ENCODE data around the gene MED1.
"Not testable (repeated sequence)": the region's sequence is repeated elsewhere in the genome, so short reads cannot be mapped to it uniquely, and the experiment has no call there.

MED1 gene

DNA sequence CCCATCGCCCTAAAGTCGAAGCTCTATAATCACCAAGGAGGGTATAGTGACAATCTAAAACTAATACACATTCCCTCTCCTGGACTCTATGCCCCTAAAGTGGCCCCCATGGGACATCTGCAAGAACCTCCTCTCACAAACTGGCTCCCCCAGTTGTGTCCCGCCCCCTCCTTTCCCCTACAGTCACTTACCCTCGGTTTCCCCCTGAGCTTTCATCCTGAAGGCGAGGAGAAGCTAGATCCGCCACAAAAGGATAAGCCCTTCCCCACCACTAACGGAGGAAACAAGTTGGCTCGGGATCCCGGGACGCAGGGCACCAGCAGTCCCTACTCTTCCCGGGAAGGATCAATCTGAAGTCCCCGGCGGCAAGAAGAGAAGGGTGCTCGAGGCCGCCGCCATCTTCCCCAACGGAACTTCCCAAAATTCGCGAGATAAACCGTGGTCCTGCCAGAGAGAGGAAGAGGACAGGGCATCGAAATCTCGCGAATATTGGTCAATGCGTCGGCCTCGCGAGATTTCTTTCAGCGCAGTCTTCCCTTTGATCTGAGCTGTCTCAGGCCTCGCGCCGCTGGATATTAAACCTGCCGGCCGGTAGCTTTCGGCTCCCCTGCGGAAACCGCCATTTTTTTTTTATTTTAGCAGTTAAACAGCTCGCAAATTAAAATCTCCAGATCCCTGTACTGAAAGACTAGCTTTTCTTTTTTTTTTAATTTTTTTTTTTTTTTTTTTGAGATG lies at the start of gene MED1:
MED1 (minus strand) TSS at position 417 of the 735 bp plus-strand sequence; CDS start at position 216, 201 bp downstream.
- peak; percentile 51 to 85 (median 76) for DNase-seq (ENCODE audit: low read depth in 2 of 3, low spot score in 2 of 3)

DNA sequence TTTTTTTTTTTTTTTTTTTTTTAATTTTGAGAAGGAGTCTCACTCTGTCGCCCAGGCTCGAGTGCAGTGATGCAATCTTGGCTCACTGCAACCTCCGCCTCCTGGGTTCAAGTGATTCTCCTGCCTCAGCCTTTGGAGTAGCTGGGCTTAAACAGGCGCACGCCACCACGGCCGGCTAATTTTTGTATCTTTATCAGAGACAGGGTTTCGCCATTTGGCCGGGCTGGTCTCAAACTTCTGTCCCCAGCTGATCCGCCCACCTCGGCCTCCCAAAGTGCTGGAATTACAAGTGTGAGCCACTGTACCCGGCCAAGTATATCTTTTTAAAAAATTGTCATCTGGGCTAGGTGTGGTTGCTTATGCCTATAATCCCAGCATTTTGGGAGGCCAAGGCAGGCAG lies 45.9 kb upstream of the MED1 start:
- DNase-seq (ENCODE audit: low read depth in 2 of 3, low spot score in 2 of 3), result not testable (repeated sequence)

- DNase-seq (ENCODE audit: low read depth in 2 of 3, low spot score in 2 of 3), result no peak
Measured at GRCh38 chr17:39487946-39488345, 36.9 kb upstream of the MED1 start.

DNA sequence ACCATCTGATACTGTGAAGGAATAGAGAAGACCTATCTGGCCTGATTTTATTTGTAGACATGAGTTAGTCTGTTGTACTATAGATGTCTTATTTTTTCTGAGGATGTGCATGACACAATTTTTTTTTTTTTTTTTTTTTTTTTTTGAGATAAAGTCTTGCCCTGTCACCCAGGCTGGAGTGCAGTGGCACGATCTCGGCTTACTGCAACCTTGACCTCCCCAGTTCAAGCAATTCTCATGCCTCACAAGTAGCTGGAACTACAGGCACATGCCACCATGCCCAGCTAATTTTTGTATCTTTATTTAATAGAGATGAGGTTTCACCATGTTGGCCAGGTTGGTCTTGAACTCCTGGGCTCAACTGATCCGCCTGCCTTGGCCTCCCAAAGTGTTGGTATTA lies 36.4 kb upstream of the MED1 start:
- not testable (repeated sequence) for DNase-seq (ENCODE audit: low read depth in 2 of 3, low spot score in 2 of 3)

DNA sequence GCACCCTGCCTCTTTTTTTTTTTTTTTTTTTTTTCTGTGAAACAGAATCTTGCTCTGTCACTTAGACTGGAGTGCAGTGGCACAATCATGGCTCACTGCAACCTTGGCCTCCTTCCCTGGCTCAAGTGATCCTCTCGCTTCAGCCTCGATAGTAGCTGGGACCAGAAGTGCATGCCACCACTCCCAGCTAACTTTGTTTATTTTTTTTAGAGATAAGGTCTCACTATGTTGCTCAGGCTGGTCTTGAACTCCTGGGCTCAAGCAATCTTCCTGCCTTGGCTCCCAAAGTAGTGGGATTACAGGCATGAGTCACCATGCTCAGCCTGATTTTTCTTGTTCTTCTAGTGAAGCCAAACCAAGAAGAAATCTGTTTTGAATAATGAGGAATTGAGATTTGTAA lies 35.2 kb upstream of the MED1 start:
- DNase-seq (ENCODE audit: low read depth in 2 of 3, low spot score in 2 of 3), result no peak

DNA sequence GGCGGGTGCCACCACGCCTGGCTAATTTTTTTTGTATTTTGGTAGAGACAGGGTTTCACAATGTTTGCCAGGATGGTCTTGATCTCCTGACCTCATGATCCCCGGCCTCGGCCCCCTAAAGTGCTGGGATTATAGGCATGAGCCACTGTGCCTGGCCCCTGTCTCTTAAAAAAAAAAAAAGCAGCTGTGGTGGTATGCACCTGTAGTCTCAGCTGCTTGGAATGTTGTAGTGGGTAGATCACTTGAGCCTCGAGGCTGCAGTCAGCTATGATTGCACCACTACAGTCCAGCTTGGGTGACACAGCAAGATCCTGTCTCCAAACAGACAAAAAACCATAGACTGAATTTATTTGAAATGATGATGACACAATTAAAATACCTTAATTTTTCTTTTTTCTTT lies 34.5 kb upstream of the MED1 start:
- no peak for DNase-seq (ENCODE audit: low read depth in 2 of 3, low spot score in 2 of 3)

GRCh38 chr17:39484178-39484577 lies 33.1 kb upstream of the MED1 start:
- no peak for DNase-seq (ENCODE audit: low read depth in 2 of 3, low spot score in 2 of 3)

DNA sequence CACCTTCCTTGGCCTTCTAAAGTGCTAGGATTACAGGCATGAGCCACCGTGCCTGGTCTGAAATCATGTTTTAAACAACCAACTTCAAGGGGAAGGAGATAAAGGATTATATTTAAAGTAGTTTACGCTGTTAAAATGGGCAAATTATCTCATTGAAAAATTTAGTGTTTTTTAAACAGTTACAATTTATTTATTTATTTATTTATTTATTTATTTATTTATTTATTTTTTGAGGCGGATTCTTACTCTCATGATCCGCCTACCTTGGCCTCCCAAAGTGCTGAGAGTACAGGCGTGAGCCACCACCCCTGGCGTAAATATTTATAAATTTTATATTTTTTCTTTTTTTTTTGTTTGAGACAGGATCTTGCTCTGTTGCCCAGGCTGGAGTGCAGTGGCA lies 32.4 kb upstream of the MED1 start:
- DNase-seq (ENCODE audit: low read depth in 2 of 3, low spot score in 2 of 3), result no peak

DNA sequence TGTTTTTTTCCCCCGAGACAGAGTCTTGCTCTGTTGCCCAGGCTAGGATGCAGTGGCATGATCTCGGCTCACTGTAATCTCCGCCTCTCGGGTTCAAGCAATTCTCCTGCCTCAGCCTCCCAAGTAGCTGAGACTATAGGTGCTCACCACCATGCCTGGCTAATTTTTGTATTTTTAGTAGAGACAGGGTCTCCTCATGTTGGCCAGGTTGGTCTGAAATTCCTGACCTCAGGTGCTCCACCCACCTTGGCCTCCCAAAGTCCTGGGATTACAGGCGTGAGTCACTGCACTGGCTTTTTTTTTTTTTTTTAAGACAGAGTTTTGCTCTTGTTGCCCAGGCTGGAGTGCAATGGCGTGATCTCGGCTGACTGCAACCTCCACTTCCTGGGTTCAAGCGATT lies 28.6 kb upstream of the MED1 start:
- not testable (repeated sequence) for DNase-seq (ENCODE audit: low read depth in 2 of 3, low spot score in 2 of 3)

- no peak for DNase-seq (ENCODE audit: low read depth in 2 of 3, low spot score in 2 of 3)
Measured at GRCh38 chr17:39473310-39473709, 22.2 kb upstream of the MED1 start.

DNA sequence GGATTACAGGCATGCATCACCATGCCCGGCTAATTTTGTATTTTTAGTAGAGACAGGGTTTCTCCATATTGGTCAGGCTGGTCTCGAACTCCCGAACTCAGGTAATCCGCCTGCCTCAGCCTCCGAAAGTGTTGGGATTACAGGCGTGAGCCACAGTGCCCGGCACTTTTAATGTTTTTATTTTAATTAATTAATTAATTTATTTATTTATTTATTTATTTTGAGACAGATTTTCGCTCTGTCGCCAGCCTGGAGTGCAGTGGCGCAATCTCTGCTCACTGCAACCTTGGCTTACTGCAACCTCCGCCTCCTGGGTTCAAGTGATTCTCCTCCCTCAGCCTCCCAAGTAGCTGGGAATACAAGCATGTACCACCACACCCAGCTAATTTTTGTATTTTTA lies 17.5 kb upstream of the MED1 start:
- DNase-seq (ENCODE audit: low read depth in 2 of 3, low spot score in 2 of 3), result not testable (repeated sequence)

DNA sequence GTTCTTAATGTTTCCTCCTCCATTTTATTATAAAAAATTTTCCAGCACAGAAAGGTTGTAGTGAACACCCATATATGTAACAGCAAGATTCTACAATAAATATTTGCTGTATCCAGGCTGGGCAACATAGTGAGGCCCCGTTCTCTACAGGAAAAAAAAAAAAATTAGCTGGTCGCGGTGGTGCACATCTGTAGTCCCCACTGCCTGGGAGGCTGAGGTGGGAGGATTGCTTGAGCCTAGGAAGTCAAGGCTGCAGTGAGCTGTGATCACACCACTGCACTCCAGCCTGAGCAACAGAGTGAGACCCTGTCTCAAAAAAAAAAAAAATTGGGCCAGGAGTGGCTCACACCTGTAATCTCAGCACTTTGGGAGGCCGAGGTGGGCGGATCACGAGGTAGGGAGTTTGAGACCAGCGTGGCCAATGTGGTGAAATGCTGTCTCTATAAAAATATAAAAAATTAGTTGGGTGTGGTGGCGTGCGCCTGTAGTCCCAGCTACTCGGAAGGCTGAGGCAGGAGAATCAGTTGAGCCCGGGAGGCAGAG lies 13.6 kb upstream of the MED1 start:
- DNase-seq (ENCODE audit: low read depth in 2 of 3, low spot score in 2 of 3), result not testable (repeated sequence)

- DNase-seq (ENCODE audit: low read depth in 2 of 3, low spot score in 2 of 3), result no peak
Measured at GRCh38 chr17:39462631-39463375, 11.7 kb upstream of the MED1 start.

- no peak for DNase-seq (ENCODE audit: low read depth in 2 of 3, low spot score in 2 of 3)
Measured at GRCh38 chr17:39461926-39462569, 11.0 kb upstream of the MED1 start.

- DNase-seq (ENCODE audit: low read depth in 2 of 3, low spot score in 2 of 3), result peak; percentile 84 to 88 (median 85)
Measured at GRCh38 chr17:39461113-39461925, 10.3 kb upstream of the MED1 start, which contains the start of gene CDK12. CDK12 (plus strand) TSS chr17:39461486; CDS start chr17:39462072, 586 bp downstream.

DNA sequence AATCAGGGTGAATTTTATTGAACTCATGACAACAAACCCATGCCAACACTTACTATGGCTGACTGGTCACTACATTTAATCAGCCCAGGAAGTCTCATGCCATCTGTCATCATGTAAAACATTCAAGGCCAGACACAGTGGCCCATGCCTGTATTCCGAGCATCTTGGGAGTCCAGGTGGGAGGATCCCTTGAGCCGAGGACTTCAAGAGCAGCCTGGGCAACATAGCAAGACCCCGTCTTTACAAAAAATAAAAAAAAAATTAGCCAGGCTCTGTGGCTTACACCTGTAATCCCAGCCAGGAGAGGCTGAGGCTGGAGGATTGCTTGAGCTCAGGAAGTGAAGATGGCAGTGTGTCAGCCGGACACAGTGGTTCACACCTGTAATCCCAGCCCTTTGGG lies 4.9 kb upstream of the MED1 start:
- DNase-seq (ENCODE audit: low read depth in 2 of 3, low spot score in 2 of 3), result no peak

GRCh38 chr17:39450051-39450450 lies 1.0 kb downstream of the MED1 start:
- no peak for DNase-seq (ENCODE audit: low read depth in 2 of 3, low spot score in 2 of 3)

DNA sequence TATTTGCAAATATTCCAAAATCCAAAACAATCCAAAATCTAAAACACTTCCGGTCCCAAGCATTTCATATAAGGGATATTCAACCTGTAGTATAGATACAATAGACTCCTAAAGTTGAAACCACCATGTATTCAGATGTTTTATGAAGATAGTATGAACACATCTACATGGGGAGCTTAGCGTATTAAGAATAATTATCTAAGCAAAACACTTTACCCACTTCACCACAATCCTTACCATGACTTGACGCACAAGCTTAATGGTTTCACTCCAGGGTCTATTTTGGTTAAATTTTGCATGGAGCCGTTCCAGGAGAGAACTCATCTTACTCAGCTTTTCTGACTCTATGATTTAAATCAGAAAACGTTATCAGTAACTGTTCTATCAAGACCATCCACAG lies 3.5 kb downstream of the MED1 start:
- no peak for DNase-seq (ENCODE audit: low read depth in 2 of 3, low spot score in 2 of 3)

GRCh38 chr17:39443326-39443725 lies 7.7 kb downstream of the MED1 start:
- DNase-seq (ENCODE audit: low read depth in 2 of 3, low spot score in 2 of 3), result no peak

- DNase-seq (ENCODE audit: low read depth in 2 of 3, low spot score in 2 of 3), result not testable (repeated sequence)
Measured at GRCh38 chr17:39439868-39440267, 11.2 kb downstream of the MED1 start.

DNA sequence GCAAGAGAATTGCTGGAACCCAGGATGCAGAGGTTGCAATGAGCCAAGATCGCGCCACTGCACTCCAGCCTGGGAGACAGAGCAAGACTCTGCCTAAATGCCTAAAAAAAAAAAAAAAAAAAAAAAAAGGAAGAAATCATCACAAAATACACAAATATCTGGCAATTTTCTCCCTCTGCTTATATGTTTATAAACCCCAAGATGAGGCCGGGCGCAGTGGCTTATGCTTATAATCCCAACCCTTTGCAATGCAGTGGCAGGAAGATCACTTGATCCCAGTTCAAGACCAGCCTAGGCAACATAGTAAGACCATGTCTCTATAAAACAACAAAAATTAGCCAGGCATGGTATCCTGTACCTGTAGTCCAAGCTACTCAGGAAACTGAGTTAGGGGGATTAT lies 21.5 kb downstream of the MED1 start:
- no peak for DNase-seq (ENCODE audit: low read depth in 2 of 3, low spot score in 2 of 3)
